ENCODE results near the gene NADK2.

Gene NADK2

GRCh38 chr5:36168737-36169136 is 73.0 kb downstream of the NADK2 start (continued):
- TF ChIP-seq SCRT1 (tag by site-specific recombination; IDR thresholded peaks at IDR 0.05; ENCODE audit: borderline replicate concordance) (no peak), ZNF24 (tag by site-specific recombination; IDR thresholded peaks at IDR 0.05) (no peak), PRDM4 (tag by site-specific recombination; IDR thresholded peaks at IDR 0.05) (no peak), GLIS2 (tag by site-specific recombination; IDR thresholded peaks at IDR 0.05) (no peak), ZNF449 (tag by site-specific recombination; IDR thresholded peaks at IDR 0.05) (no peak), ZNF639 (tag by site-specific recombination; IDR thresholded peaks at IDR 0.05) (no peak), ZBTB21 (tag by site-specific recombination; IDR thresholded peaks at IDR 0.05) (no peak), BCL11B (tag by site-specific recombination; IDR thresholded peaks at IDR 0.05; ENCODE audit: low read depth) (no peak)

- no peak overlapping the region for H3K4me3 ChIP-seq (ENCODE audit: low read depth, low read length)
- no peaks in the 10 kb centered on the region for H3K4me1 ChIP-seq (ENCODE audit: control insufficient read depth, insufficient read depth, low read length)
- TF ChIP-seq PRDM4 (tag by site-specific recombination; IDR thresholded peaks at IDR 0.05) (no peak), ZNF701 (tag by site-specific recombination; IDR thresholded peaks at IDR 0.05) (no peak), ZNF175 (tag by site-specific recombination; IDR thresholded peaks at IDR 0.05) (no peak), MZF1 (tag by site-specific recombination; IDR thresholded peaks at IDR 0.05; ENCODE audit: borderline replicate concordance) (no peak), ZNF248 (tag by site-specific recombination; IDR thresholded peaks at IDR 0.05) (no peak), ZNF529 (tag by site-specific recombination; IDR thresholded peaks at IDR 0.05; ENCODE audit: insufficient replicate concordance) (no peak), ZNF768 (tag by site-specific recombination; IDR thresholded peaks at IDR 0.05) (no peak), ZNF391 (tag by site-specific recombination; IDR thresholded peaks at IDR 0.05; ENCODE audit: borderline replicate concordance, low read depth) (no peak), ZNF24 (tag by site-specific recombination; IDR thresholded peaks at IDR 0.05) (no peak), ZNF423 (tag by site-specific recombination; IDR thresholded peaks at IDR 0.05) (no peak), ZNF157 (tag by site-specific recombination; IDR thresholded peaks at IDR 0.05) (no peak), REPIN1 (tag by site-specific recombination; IDR thresholded peaks at IDR 0.05; ENCODE audit: low read depth) (no peak), ZNF514 (tag by site-specific recombination; IDR thresholded peaks at IDR 0.05) (no peak), ZBTB8A (tag by site-specific recombination; IDR thresholded peaks at IDR 0.05) (no peak), ZNF658 (tag by site-specific recombination; IDR thresholded peaks at IDR 0.05) (no peak), GFI1B (tag by site-specific recombination; IDR thresholded peaks at IDR 0.05) (no peak), ZNF677 (tag by site-specific recombination; IDR thresholded peaks at IDR 0.05) (no peak), KLF1 (tag by site-specific recombination; IDR thresholded peaks at IDR 0.05) (no peak)
- ChIA-PET POLR2A (no interaction called here), CTCF (interaction anchor here (0.6 to 3.5 kb wide), 2 partner anchors 9 to 13 kb away, joined by 4 to 15 read pairs; no protein-coding TSS in a partner anchor)
- no peak overlapping the region for H3K27ac ChIP-seq (ENCODE audit: extremely low read depth, low read depth, low read length)
- H3K36me3 ChIP-seq (ENCODE audit: control insufficient read depth in 2 of 2, insufficient read depth in 1 of 2, low read length in 2 of 2) = peaks cover 61 to 100% of the 10 kb centered on the region in 2 experiments
- H3K9me3 ChIP-seq (ENCODE audit: control insufficient read depth, insufficient read depth, low read depth, low read length) = no peaks in the 10 kb centered on the region
These were observed 77.3 kb downstream of the NADK2 start for GRCh38 chr5:36164461-36164860.
